Astrocyte (in vitro differentiated cells and primary cell): ENCODE results near the gene UQCRH.

Experiments
- CTCF ChIP-seq: IDR thresholded peaks from 2 replicates; pipeline ENCODE4 v1.5.1; 2011; ENCODE audit warnings: low read depth, mild to moderate bottlenecking, inconsistent platforms, low read length, moderate library complexity; ENCODE audit not compliant: insufficient read depth
- EZH2 ChIP-seq: IDR thresholded peaks from 2 replicates; pipeline ENCODE4 v1.6.1; 2012; ENCODE audit warnings: mild to moderate bottlenecking, low read length, inconsistent platforms; ENCODE audit not compliant: insufficient read depth

GRCh38 chr1:46295306-46295705 is 8.2 kb upstream of the UQCRH start:
- TF ChIP-seq CTCF (no peak), EZH2 (no peak)
